SK-N-SH treated with all-trans-retinoic acid at 6 μM for 48 hours (cell line): ENCODE data around the gene CD96.
"Not testable (repeated sequence)": the region's sequence is repeated elsewhere in the genome, so short reads cannot be mapped to it uniquely, and the experiment has no call there.

Experiments used
- ATAC-seq: fragments of 200-7000 bp; cut with Tn5 transposase; 3 replicates; pipeline ENCODE4 v1.9.1; 2020; ENCODE audit warnings: mild to moderate bottlenecking, moderate library complexity
- ARNTL ChIP-seq: fragments of 450-650 bp; formaldehyde crosslinking; IDR thresholded peaks from 2 replicates; pipeline ENCODE4 v1.5.0; 2020; ENCODE audit warnings: low read depth, mild to moderate bottlenecking, moderate library complexity, borderline replicate concordance
- BACH2 ChIP-seq: fragments of 250-450 bp; sonication (Bioruptor Pico); IDR thresholded peaks from 2 replicates; pipeline ENCODE4 v1.9.0; 2021; ENCODE audit warnings: mild to moderate bottlenecking, borderline replicate concordance
- CSDC2 ChIP-seq: fragments of 250-450 bp; sonication (Bioruptor Pico); IDR thresholded peaks from 2 replicates; pipeline ENCODE4 v1.5.0; 2020; ENCODE audit warnings: mild to moderate bottlenecking, moderate library complexity
- ESRRG ChIP-seq: fragments of 250-450 bp; sonication (Bioruptor Pico); IDR thresholded peaks from 2 replicates; pipeline ENCODE4 v1.6.1; 2021; ENCODE audit warnings: mild to moderate bottlenecking
- GLIS3 ChIP-seq: fragments of 250-450 bp; sonication (Bioruptor Pico); IDR thresholded peaks from 2 replicates; pipeline ENCODE4 v1.5.0; 2020; ENCODE audit warnings: mild to moderate bottlenecking, moderate library complexity
- ISL1 ChIP-seq: fragments of 250-450 bp; sonication (Bioruptor Pico); IDR thresholded peaks from 2 replicates; pipeline ENCODE4 v2.1.2; 2022; ENCODE audit warnings: mild to moderate bottlenecking, moderate library complexity
- OSR1 ChIP-seq: fragments of 250-450 bp; sonication (Bioruptor Pico); IDR thresholded peaks from 2 replicates; pipeline ENCODE4 v1.8.0; 2022; ENCODE audit warnings: moderate library complexity, mild to moderate bottlenecking, inconsistent platforms
- PPARA ChIP-seq: fragments of 250-450 bp; sonication (Bioruptor Pico); IDR thresholded peaks from 2 replicates; pipeline ENCODE4 v1.5.0; 2020; ENCODE audit warnings: mild to moderate bottlenecking, borderline replicate concordance
- RARB ChIP-seq: fragments of 250-450 bp; sonication (Bioruptor Pico); IDR thresholded peaks from 2 replicates; pipeline ENCODE4 v1.8.0; 2021; ENCODE audit warnings: mild to moderate bottlenecking, moderate library complexity
- SNAI2 ChIP-seq: fragments of 250-450 bp; sonication (Bioruptor Pico); IDR thresholded peaks from 2 replicates; pipeline ENCODE4 v1.5.0; 2020; ENCODE audit warnings: mild to moderate bottlenecking, moderate library complexity
- TCF4 ChIP-seq: fragments of 250-450 bp; sonication (Bioruptor Pico); IDR thresholded peaks from 2 replicates; pipeline ENCODE4 v1.8.0; 2021; ENCODE audit warnings: mild to moderate bottlenecking, moderate library complexity, borderline replicate concordance
- TOX ChIP-seq: fragments of 250-450 bp; sonication (Bioruptor Pico); IDR thresholded peaks from 2 replicates; pipeline ENCODE4 v1.8.0; 2021; ENCODE audit warnings: mild to moderate bottlenecking, moderate library complexity, borderline replicate concordance
- ZFP3 ChIP-seq: fragments of 250-450 bp; sonication (Bioruptor Pico); IDR thresholded peaks from 2 replicates; pipeline ENCODE4 v1.5.0; 2020; ENCODE audit warnings: mild to moderate bottlenecking, moderate library complexity
- ZFP30 ChIP-seq: fragments of 450-650 bp; formaldehyde crosslinking; IDR thresholded peaks from 2 replicates; pipeline ENCODE4 v1.5.0; 2022; ENCODE audit warnings: mild to moderate bottlenecking, moderate library complexity
- ZNF565 ChIP-seq: fragments of 450-650 bp; formaldehyde crosslinking; conservative IDR thresholded peaks from 2 replicates; pipeline ENCODE4 v1.5.0; 2020; ENCODE audit warnings: low read depth, mild to moderate bottlenecking, moderate library complexity
- ZNF70 ChIP-seq: fragments of 450-650 bp; formaldehyde crosslinking; IDR thresholded peaks from 2 replicates; pipeline ENCODE4 v1.5.0; 2020; ENCODE audit warnings: mild to moderate bottlenecking, moderate library complexity
- ZNF8 ChIP-seq: fragments of 450-650 bp; formaldehyde crosslinking; IDR thresholded peaks from 2 replicates; pipeline ENCODE4 v1.5.0; 2020; ENCODE audit warnings: mild to moderate bottlenecking, moderate library complexity
- TF ChIP-seq, protein P1 (sequence below): fragments of 250-450 bp; sonication (Bioruptor Pico); IDR thresholded peaks from 2 replicates; pipeline ENCODE4 v1.8.0; 2020; ENCODE audit warnings: mild to moderate bottlenecking, moderate library complexity, borderline replicate concordance
- TF ChIP-seq, protein P2 (sequence below): fragments of 250-450 bp; sonication (Bioruptor Pico); IDR thresholded peaks from 2 replicates; pipeline ENCODE4 v1.5.0; 2020; ENCODE audit warnings: mild to moderate bottlenecking, moderate library complexity
- TF ChIP-seq, protein P3 (sequence below): fragments of 250-450 bp; sonication (Bioruptor Pico); IDR thresholded peaks from 2 replicates; pipeline ENCODE4 v1.5.1; 2020; ENCODE audit warnings: low read depth, mild to moderate bottlenecking, moderate library complexity
- TF ChIP-seq, protein P4 (sequence below): fragments of 250-450 bp; sonication (Bioruptor Pico); IDR thresholded peaks from 2 replicates; pipeline ENCODE4 v1.8.0; 2021; ENCODE audit warnings: low read depth, mild to moderate bottlenecking, moderate library complexity, borderline replicate concordance

CD96 gene

DNA sequence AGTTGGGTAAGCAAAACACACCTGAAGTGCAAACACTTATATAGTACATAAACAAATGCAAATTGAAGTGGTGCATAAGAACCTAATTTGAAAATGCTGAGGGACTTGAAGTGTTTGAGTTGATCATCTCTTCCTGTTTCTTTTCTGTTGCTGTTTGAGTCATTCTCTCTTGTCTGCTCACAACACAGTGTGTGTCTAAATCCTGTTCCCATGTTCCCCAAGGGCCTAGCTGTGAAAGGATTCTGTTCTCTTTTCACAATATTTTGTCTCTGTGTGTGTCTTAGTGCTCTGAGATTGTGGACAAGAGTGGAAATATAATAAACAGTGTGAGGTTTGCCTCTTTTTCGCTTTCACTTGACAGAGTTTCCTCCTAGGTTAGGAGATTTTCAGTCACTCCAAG, 6.1 kb downstream of the CD96 start (continued):
- TF ChIP-seq OSR1 (no peak), TOX (CRISPR knock-in tag) (no peak), PPARA (CRISPR knock-in tag) (no peak), ISL1 (CRISPR knock-in tag) (no peak)
- TF ChIP-seq, protein P1, sequence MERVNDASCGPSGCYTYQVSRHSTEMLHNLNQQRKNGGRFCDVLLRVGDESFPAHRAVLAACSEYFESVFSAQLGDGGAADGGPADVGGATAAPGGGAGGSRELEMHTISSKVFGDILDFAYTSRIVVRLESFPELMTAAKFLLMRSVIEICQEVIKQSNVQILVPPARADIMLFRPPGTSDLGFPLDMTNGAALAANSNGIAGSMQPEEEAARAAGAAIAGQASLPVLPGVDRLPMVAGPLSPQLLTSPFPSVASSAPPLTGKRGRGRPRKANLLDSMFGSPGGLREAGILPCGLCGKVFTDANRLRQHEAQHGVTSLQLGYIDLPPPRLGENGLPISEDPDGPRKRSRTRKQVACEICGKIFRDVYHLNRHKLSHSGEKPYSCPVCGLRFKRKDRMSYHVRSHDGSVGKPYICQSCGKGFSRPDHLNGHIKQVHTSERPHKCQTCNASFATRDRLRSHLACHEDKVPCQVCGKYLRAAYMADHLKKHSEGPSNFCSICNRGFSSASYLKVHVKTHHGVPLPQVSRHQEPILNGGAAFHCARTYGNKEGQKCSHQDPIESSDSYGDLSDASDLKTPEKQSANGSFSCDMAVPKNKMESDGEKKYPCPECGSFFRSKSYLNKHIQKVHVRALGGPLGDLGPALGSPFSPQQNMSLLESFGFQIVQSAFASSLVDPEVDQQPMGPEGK (CRISPR knock-in tag): no peak

DNA sequence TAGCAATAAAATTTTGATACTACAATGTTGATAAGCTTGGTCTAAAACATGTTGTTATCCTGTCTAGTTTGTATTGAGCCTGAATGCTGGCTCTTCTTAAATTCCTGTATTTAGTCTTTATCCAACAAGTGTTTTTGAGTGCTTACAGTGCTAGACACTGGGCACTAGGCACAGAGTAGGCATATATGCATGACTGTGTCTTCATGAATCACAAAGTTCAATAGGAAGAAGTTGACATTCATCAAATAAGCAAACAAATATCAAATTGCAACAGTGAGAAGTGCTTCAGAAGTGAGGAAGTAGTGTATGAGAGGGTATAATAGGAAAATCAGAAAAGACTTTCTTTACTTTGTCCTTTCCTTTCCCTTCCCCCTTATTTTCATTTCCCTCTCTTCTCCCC, 6.8 kb downstream of the CD96 start:
- no peak for ATAC-seq
- TF ChIP-seq CSDC2 (CRISPR knock-in tag) (no peak), ZNF565 (CRISPR knock-in tag) (no peak), GLIS3 (CRISPR knock-in tag) (no peak), ZNF8 (CRISPR knock-in tag) (no peak), PPARA (CRISPR knock-in tag) (no peak)
- TF ChIP-seq, protein P1 (CRISPR knock-in tag): no peak

DNA sequence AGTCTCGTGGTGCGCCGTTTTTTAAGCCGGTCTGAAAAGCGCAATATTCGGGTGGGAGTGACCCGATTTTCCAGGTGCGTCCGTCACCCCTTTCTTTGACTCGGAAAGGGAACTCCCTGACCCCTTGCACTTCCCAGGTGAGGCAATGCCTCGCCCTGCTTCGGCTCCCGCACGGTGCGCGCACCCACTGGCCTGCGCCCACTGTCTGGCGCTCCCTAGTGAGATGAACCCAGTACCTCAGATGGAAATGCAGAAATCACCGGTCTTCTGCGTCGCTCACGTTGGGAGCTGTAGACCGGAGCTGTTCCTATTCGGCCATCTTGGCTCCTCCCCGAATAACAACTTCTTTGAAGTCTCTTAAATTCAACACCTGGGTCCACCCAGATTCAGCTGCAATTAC, 19.9 kb downstream of the CD96 start:
- ATAC-seq: not testable (repeated sequence)

DNA sequence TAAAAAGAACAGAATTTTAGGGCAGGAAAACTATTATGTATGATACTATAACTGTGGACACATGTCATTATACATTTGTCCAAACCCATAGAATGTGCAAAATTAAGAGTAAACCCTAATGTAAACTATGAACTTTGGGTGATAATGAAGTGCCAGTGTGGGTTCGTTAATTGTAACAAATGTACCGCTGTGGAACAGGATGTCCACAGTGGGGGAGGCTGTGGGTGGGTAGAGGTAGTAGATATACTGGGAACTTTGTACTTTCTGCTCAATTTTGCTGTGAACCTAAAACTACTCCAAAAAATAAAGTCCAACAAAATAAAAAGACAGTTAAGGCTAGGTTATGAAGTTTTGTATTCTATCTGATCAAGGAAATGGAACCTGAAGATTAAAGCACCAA, 24.8 kb downstream of the CD96 start:
- no peak for TF ChIP-seq ZFP30
- ATAC-seq: no peak

DNA sequence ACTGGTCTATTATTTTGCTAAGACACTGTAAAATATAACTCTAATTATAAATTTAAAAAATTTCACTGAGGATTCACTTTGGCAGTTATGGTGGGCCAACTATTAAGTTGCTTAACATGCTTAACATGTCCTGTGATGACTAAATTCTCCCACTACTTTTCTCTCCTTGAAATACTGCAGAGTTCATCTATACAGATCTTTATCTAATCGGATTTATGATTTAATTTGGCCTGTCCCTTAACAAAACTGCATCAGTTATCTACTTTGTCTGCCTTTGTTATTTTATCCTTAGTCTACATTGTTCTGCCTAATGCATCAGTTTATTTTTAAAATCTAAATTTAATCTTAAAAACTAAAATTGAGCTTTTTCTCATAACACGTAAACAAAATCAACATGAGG, 26.4 kb downstream of the CD96 start:
- TF ChIP-seq SNAI2: no peak
- TF ChIP-seq ISL1 (CRISPR knock-in tag): peak; percentile 82
- peak; percentile 52; the same call in 1 of the 2 replicates for TF ChIP-seq TCF4 (CRISPR knock-in tag)
- ATAC-seq: peak; percentile 55

DNA sequence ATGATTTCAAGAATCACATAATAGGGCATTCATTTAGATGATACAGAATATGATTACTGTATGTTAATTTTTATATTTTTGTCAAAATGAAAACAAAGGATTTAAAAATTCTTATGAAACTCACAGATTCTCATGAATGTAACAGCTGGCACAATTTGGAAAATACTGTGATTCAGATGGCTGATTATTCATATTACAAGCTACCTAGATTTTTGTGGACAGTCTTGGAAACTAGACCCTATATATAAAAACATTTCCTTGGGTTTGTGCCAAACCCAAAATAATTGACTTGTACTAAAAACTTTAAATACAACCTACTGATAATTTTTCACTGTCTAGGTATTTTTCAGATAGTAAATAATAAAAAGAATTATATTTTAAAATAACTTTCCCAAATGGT, 26.9 kb downstream of the CD96 start:
- no peak for ATAC-seq
- TF ChIP-seq, protein P2, sequence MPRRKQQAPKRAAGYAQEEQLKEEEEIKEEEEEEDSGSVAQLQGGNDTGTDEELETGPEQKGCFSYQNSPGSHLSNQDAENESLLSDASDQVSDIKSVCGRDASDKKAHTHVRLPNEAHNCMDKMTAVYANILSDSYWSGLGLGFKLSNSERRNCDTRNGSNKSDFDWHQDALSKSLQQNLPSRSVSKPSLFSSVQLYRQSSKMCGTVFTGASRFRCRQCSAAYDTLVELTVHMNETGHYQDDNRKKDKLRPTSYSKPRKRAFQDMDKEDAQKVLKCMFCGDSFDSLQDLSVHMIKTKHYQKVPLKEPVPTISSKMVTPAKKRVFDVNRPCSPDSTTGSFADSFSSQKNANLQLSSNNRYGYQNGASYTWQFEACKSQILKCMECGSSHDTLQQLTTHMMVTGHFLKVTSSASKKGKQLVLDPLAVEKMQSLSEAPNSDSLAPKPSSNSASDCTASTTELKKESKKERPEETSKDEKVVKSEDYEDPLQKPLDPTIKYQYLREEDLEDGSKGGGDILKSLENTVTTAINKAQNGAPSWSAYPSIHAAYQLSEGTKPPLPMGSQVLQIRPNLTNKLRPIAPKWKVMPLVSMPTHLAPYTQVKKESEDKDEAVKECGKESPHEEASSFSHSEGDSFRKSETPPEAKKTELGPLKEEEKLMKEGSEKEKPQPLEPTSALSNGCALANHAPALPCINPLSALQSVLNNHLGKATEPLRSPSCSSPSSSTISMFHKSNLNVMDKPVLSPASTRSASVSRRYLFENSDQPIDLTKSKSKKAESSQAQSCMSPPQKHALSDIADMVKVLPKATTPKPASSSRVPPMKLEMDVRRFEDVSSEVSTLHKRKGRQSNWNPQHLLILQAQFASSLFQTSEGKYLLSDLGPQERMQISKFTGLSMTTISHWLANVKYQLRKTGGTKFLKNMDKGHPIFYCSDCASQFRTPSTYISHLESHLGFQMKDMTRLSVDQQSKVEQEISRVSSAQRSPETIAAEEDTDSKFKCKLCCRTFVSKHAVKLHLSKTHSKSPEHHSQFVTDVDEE (CRISPR knock-in tag): no peak
- TF ChIP-seq BACH2 (no peak), ZNF565 (CRISPR knock-in tag) (no peak), ZFP3 (CRISPR knock-in tag) (no peak), TCF4 (CRISPR knock-in tag) (no peak), ZNF70 (CRISPR knock-in tag) (no peak), PPARA (CRISPR knock-in tag) (no peak), TOX (CRISPR knock-in tag) (no peak), ESRRG (CRISPR knock-in tag) (no peak), OSR1 (no peak), SNAI2 (no peak), ARNTL (CRISPR knock-in tag) (no peak), ZFP30 (no peak), RARB (CRISPR knock-in tag) (no peak), ISL1 (CRISPR knock-in tag) (no peak)
- TF ChIP-seq, protein P3, sequence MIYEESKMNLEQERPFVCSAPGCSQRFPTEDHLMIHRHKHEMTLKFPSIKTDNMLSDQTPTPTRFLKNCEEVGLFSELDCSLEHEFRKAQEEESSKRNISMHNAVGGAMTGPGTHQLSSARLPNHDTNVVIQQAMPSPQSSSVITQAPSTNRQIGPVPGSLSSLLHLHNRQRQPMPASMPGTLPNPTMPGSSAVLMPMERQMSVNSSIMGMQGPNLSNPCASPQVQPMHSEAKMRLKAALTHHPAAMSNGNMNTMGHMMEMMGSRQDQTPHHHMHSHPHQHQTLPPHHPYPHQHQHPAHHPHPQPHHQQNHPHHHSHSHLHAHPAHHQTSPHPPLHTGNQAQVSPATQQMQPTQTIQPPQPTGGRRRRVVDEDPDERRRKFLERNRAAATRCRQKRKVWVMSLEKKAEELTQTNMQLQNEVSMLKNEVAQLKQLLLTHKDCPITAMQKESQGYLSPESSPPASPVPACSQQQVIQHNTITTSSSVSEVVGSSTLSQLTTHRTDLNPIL: no peak
- TF ChIP-seq, protein P4, sequence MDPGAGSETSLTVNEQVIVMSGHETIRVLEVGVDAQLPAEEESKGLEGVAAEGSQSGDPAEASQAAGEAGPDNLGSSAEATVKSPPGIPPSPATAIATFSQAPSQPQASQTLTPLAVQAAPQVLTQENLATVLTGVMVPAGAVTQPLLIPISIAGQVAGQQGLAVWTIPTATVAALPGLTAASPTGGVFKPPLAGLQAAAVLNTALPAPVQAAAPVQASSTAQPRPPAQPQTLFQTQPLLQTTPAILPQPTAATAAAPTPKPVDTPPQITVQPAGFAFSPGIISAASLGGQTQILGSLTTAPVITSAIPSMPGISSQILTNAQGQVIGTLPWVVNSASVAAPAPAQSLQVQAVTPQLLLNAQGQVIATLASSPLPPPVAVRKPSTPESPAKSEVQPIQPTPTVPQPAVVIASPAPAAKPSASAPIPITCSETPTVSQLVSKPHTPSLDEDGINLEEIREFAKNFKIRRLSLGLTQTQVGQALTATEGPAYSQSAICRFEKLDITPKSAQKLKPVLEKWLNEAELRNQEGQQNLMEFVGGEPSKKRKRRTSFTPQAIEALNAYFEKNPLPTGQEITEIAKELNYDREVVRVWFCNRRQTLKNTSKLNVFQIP (CRISPR knock-in tag): no peak
- TF ChIP-seq, protein P1 (CRISPR knock-in tag): no peak
